ENCODE data around the gene SNRNP25.

The SNRNP25 gene

DNA sequence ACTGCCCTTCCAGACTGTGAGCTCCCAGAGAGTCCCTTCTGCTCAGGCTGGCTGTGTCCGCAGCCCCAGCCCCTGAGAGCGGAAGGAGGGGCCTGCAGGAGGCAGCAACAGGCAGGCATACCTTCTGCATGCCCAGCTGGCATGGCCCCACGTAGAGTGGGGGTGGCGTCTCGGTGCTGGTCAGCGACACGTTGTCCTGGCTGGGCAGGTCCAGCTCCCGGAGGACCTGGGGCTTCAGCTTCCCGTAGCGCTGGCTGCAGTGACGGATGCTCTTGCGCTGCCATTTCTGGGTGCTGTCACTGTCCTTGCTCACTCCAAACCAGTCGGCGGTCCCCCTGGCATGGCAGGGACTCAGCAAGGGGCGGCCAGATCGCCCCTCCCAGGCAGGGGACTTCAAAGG lies 9.8 kb downstream of the SNRNP25 start:
- H2AFZ ChIP-seq (ENCODE audit: low read depth): no peak overlapping the region
- no peaks in the 10 kb centered on the region for H3K36me3 ChIP-seq (ENCODE audit: insufficient read depth)
- no peak overlapping the region for H3K4me2 ChIP-seq
- no peaks in the 10 kb centered on the region for H4K20me1 ChIP-seq (ENCODE audit: insufficient read depth)
- H3K4me1 ChIP-seq (ENCODE audit: low read depth, poor library complexity, severe bottlenecking): peaks cover 10% of the 10 kb centered on the region
- H3K27me3 ChIP-seq (ENCODE audit: insufficient read depth, low read depth): no peaks in the 10 kb centered on the region
- no peak overlapping the region for H3K4me3 ChIP-seq (IDR thresholded peaks at IDR 0.05; ENCODE audit: insufficient read depth, low read depth, low read length)
- TF ChIP-seq CTCF (conservative IDR thresholded peaks at IDR 0.05; ENCODE audit: low read depth, low read length): no peak
- H3K79me2 ChIP-seq (ENCODE audit: insufficient read depth, low read depth): no peaks in the 10 kb centered on the region
- H3K9ac ChIP-seq: no peak overlapping the region
- H3K27ac ChIP-seq: no peak overlapping the region

GRCh38 chr16:63998-64913 lies 10.6 kb downstream of the SNRNP25 start:
- H3K27ac ChIP-seq: no peak overlapping the region
- no peaks in the 10 kb centered on the region for H3K27me3 ChIP-seq (ENCODE audit: insufficient read depth, low read depth)
- H2AFZ ChIP-seq (ENCODE audit: low read depth): no peak overlapping the region
- no peak for TF ChIP-seq CTCF (conservative IDR thresholded peaks at IDR 0.05; ENCODE audit: low read depth, low read length)
- H4K20me1 ChIP-seq (ENCODE audit: insufficient read depth): no peaks in the 10 kb centered on the region
- H3K9ac ChIP-seq: no peak overlapping the region
- peaks cover 10% of the 10 kb centered on the region for H3K4me1 ChIP-seq (ENCODE audit: low read depth, poor library complexity, severe bottlenecking)
- H3K4me2 ChIP-seq: no peak overlapping the region
- H3K4me3 ChIP-seq (IDR thresholded peaks at IDR 0.05; ENCODE audit: insufficient read depth, low read depth, low read length): no peak overlapping the region
- no peaks in the 10 kb centered on the region for H3K79me2 ChIP-seq (ENCODE audit: insufficient read depth, low read depth)
- no peaks in the 10 kb centered on the region for H3K36me3 ChIP-seq (ENCODE audit: insufficient read depth)

DNA sequence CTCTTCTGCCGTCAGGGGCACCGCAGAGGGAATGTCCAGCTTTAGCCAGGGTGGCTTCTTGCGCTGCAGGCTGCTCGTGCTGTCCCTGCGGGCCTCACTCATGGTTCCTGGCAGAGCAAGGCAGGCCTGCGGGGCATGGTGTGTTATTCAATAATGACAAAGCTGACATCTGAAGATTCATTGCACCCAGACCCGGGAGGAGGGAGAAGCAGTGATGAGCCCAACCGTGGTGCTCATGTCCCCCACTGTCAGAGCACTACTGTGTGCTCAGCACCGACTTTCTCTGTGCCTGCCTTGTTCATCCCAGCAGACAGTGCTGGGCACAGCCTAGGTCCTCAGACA lies 11.3 kb downstream of the SNRNP25 start:
- peaks cover 10% of the 10 kb centered on the region for H3K4me1 ChIP-seq (ENCODE audit: low read depth, poor library complexity, severe bottlenecking)
- no peak for TF ChIP-seq CTCF (conservative IDR thresholded peaks at IDR 0.05; ENCODE audit: low read depth, low read length)
- H2AFZ ChIP-seq (ENCODE audit: low read depth): no peak overlapping the region
- H3K27me3 ChIP-seq (ENCODE audit: insufficient read depth, low read depth): no peaks in the 10 kb centered on the region
- H3K4me2 ChIP-seq: no peak overlapping the region
- no peaks in the 10 kb centered on the region for H3K36me3 ChIP-seq (ENCODE audit: insufficient read depth)
- H4K20me1 ChIP-seq (ENCODE audit: insufficient read depth): no peaks in the 10 kb centered on the region
- H3K27ac ChIP-seq: no peak overlapping the region
- no peaks in the 10 kb centered on the region for H3K79me2 ChIP-seq (ENCODE audit: insufficient read depth, low read depth)
- H3K4me3 ChIP-seq (IDR thresholded peaks at IDR 0.05; ENCODE audit: insufficient read depth, low read depth, low read length): no peak overlapping the region
- H3K9ac ChIP-seq: no peak overlapping the region

DNA sequence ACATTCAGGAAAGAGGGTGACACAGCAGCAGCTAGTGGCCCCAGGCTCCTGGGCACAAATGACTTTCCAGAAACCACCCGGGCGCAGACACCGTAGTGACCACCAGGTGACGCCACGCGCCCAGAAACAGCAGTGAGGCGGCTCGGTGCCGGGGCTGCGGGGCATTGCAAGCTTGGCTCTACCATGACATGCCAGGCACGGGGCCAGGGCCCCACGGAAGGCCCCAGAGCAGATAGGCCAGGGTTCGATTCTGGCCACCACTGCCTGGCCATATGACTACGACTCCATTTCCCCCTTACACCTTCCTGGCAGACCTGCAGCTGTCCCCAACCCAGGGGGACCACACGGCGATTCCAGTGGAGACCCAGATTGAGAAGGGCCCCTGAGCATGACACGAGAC lies 12.1 kb downstream of the SNRNP25 start:
- Histone ChIP-seq H4K20me1 (ENCODE audit: insufficient read depth) (no peaks in the 10 kb centered on the region), H3K4me1 (ENCODE audit: low read depth, poor library complexity, severe bottlenecking) (peaks cover 10% of the 10 kb centered on the region), H3K36me3 (ENCODE audit: insufficient read depth) (no peaks in the 10 kb centered on the region), H3K4me2 (no peak overlapping the region), H3K79me2 (ENCODE audit: insufficient read depth, low read depth) (no peaks in the 10 kb centered on the region), H2AFZ (ENCODE audit: low read depth) (peak overlapping the region; percentile 55; the same call in 1 of the 2 replicates), H3K4me3 (IDR thresholded peaks at IDR 0.05; ENCODE audit: insufficient read depth, low read depth, low read length) (no peak overlapping the region), H3K9ac (no peak overlapping the region), H3K27ac (no peak overlapping the region), H3K27me3 (ENCODE audit: insufficient read depth, low read depth) (no peaks in the 10 kb centered on the region; the same call in 1 of the 2 replicates)
- TF ChIP-seq CTCF (conservative IDR thresholded peaks at IDR 0.05; ENCODE audit: low read depth, low read length): peak; percentile 97
